Fibroblast of lung (primary cell): Measurements from ENCODE around the gene MORN1. TPM values are rescaled to one million over a fixed set of nuclear protein-coding genes. Genes with fewer than 3 reads are reported as not detected.

Source experiments
- DNase-seq, 2 donors: peaks; one replicate each; pipeline versions ENCODE4 v3.0.0 to v3.0.0-alpha.2; 2010; ENCODE audit warnings: low read depth in 2 of 2
- H2AFZ ChIP-seq: 2 replicates; pipeline ENCODE4 v1.5.1; 2012; ENCODE audit warnings: low read length, control low read depth, inconsistent platforms
- H3K27ac ChIP-seq: 2 replicates; pipeline ENCODE4 v1.5.1; 2011; ENCODE audit warnings: low read length, control low read depth; ENCODE audit not compliant: insufficient read depth
- H3K27me3 ChIP-seq: 2 replicates; pipeline ENCODE4 v1.5.1; 2011; ENCODE audit warnings: mild to moderate bottlenecking, low read length; ENCODE audit not compliant: control insufficient read depth, insufficient read depth
- H3K36me3 ChIP-seq: 2 replicates; pipeline ENCODE4 v1.5.1; 2011; ENCODE audit warnings: low read length; ENCODE audit not compliant: control insufficient read depth, insufficient read depth
- H3K4me1 ChIP-seq: 2 replicates; pipeline ENCODE4 v1.5.1; 2011; ENCODE audit warnings: low read length; ENCODE audit not compliant: control insufficient read depth, insufficient read depth; ENCODE audit errors: extremely low read depth
- H3K4me2 ChIP-seq: 2 replicates; pipeline ENCODE4 v1.5.1; 2011; ENCODE audit warnings: low read length, control low read depth; ENCODE audit not compliant: insufficient read depth; ENCODE audit errors: extremely low read depth
- H3K4me3 ChIP-seq, 4 experiments: fragments of 200-600 bp in 1 of 4; sonication (generic) in 1 of 4; replicated peaks in 1 of 4; 2 replicates each; pipeline ENCODE4 v1.5.1; 2011 to 2016; ENCODE audit warnings: low read length in 4 of 4, low read depth in 3 of 4, mild to moderate bottlenecking in 3 of 4, control low read depth in 2 of 4, inconsistent platforms in 1 of 4, mixed read lengths in 1 of 4; ENCODE audit not compliant: insufficient read depth in 1 of 4; ENCODE audit errors: control extremely low read depth in 1 of 4
- H3K79me2 ChIP-seq: 2 replicates; pipeline ENCODE4 v1.5.1; 2012; ENCODE audit warnings: mild to moderate bottlenecking, low read length, inconsistent platforms; ENCODE audit not compliant: control insufficient read depth, insufficient read depth
- H3K9ac ChIP-seq: 2 replicates; pipeline ENCODE4 v1.5.1; 2011; ENCODE audit warnings: mild to moderate bottlenecking, low read length, control low read depth; ENCODE audit not compliant: insufficient read depth
- H3K9me3 ChIP-seq: 2 replicates; pipeline ENCODE4 v1.5.1; 2012; ENCODE audit warnings: low read depth, low read length; ENCODE audit not compliant: control insufficient read depth, insufficient read depth
- H4K20me1 ChIP-seq: 2 replicates; pipeline ENCODE4 v1.5.1; 2011; ENCODE audit warnings: low read length; ENCODE audit not compliant: control insufficient read depth, insufficient read depth; ENCODE audit errors: extremely low read depth
- CTCF ChIP-seq, 2 donors: IDR thresholded peaks in 1 of 2; conservative IDR thresholded peaks in 1 of 2; 1 replicate in 1 of 2; 2 replicates in 1 of 2; pipeline ENCODE4 v1.5.1; 2011 to 2012; ENCODE audit warnings: low read length in 2 of 2, control low read depth in 1 of 2, inconsistent platforms in 1 of 2, low read depth in 1 of 2, mild to moderate bottlenecking in 1 of 2
- EZH2 ChIP-seq: IDR thresholded peaks from 2 replicates; pipeline ENCODE4 v1.5.1; 2012; ENCODE audit warnings: low read length, control low read depth, mild to moderate bottlenecking; ENCODE audit errors: missing control alignments
- polyA plus RNA-seq, 2 donors: library from polyadenylated mRNA; depleted of rRNA in 1 of 2; stranded (reverse) in 1 of 2; unstranded in 1 of 2; fragments of >200 nt; gene quantifications; 2 replicates each; pipeline ENCODE4 v1.2.1, GENCODE V29; 2011 to 2012; ENCODE audit warnings: missing spikeins in 1 of 2
- total RNA-seq: library from RNA; depleted of rRNA; stranded (reverse); fragments of >200 nt; gene quantifications from 2 replicates; pipeline ENCODE4 v1.2.1, GENCODE V29; 2014

Gene MORN1
- total and polyA plus RNA-seq, 2 donors (not counting 1 experiment from before 2014, with no cell fraction given): 3.5 to 10.6 TPM

DNA sequence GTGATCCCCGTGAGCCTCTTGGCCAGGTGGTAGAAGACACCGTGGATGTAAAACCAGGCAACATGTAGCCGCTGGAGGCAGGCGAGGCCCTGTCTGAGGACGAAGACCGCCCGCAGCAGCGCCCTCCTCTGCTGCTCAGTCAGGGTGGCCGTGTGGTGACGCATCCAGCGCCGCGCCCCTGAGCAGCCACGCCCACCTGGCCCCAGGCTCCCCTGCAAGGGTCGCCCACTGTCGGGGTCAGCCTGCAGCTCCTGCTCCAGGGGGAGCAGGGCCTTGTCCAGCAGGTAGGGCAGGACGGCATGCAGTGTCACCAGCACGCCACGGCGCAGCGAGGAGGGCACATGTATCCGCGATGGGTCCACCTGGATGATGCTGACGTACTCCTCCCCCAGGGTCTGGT, 17.1 kb upstream of the MORN1 start:
- no peak overlapping the region for H2AFZ ChIP-seq
- no peak for DNase-seq
- H3K4me1 ChIP-seq: peaks cover 6% of the 10 kb centered on the region
- H3K9ac ChIP-seq: no peak overlapping the region
- no peaks in the 10 kb centered on the region for H4K20me1 ChIP-seq
- H3K4me2 ChIP-seq: no peak overlapping the region
- H3K9me3 ChIP-seq: no peaks in the 10 kb centered on the region
- H3K27ac ChIP-seq: no peak overlapping the region
- peaks cover 31% of the 10 kb centered on the region for H3K36me3 ChIP-seq
- no peak overlapping the region for H3K4me3 ChIP-seq
- H3K79me2 ChIP-seq: peaks cover 5% of the 10 kb centered on the region
- no peaks in the 10 kb centered on the region for H3K27me3 ChIP-seq
- TF ChIP-seq EZH2: no peak
- TF ChIP-seq CTCF (conservative IDR thresholded peaks at IDR 0.05 in 1 of 2, IDR thresholded peaks at IDR 0.05 in 1 of 2; ENCODE audit: low read depth in 1 of 2, low read length in 2 of 2): no peak

DNA sequence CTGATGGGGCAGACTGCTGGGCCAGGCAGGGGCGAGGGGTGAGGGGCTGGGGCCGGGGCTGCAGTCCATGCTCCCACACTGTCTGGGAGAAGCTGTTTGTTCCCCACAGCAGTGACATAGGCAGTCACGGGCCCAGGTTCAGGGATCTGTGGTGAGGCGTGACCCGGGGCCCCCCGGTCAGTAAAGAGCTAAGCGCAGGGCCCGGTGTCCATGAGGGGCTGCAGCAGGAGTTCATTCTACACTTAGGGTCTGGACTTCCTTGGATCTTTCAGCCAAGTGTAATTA, 16.6 kb upstream of the MORN1 start:
- no peak overlapping the region for H3K9ac ChIP-seq
- H3K27me3 ChIP-seq: no peaks in the 10 kb centered on the region
- TF ChIP-seq EZH2 (no peak), CTCF (conservative IDR thresholded peaks at IDR 0.05 in 1 of 2, IDR thresholded peaks at IDR 0.05 in 1 of 2; ENCODE audit: low read depth in 1 of 2, low read length in 2 of 2) (no peak)
- H3K36me3 ChIP-seq: peaks cover 35% of the 10 kb centered on the region
- no peaks in the 10 kb centered on the region for H4K20me1 ChIP-seq
- no peaks in the 10 kb centered on the region for H3K9me3 ChIP-seq
- H3K4me3 ChIP-seq: no peak overlapping the region
- no peak overlapping the region for H3K27ac ChIP-seq
- H2AFZ ChIP-seq: no peak overlapping the region
- H3K4me1 ChIP-seq: peaks cover 3% of the 10 kb centered on the region
- H3K4me2 ChIP-seq: no peak overlapping the region
- H3K79me2 ChIP-seq: peaks cover 5% of the 10 kb centered on the region
- DNase-seq: no peak

DNA sequence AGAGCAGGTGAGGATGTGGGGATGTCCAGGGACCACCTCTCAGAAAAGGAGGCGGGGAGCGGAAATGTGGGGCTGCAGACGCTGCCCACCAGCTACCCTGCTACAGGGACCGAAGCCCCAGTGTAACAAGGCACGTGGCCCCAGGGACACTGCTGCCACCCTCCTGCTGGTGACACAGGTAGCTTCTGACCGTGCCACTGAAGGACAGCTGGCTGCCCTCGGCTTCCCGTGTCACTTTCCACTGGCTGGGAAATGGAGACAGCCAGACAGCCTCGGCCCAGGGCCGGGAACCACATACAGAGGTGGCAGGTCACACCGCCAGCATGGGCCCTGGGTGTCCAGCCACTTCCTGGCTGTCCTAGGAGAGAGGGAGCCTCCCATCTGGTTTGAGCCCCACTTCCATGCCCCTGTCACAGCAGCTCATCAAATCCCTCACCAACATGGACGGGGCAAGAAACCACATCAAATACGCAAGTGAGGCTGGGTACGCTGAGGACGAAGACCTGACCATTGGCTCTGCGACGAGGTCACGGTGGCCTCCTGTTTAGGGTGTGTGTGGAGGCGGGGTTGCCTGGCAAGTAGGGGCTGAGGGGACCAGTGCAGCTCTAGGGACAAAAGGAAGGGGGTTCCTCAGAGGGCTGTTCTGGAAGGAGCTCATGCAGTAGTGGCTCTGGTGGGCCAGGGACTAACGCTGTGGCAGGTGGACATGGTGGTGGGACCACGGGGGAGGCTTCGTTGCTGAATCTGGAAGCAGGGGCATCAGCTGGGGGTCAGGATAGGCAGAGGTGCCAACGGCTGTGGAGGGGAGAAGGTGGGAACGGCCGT, 16.0 kb upstream of the MORN1 start:
- Histone ChIP-seq H3K4me2 (no peak overlapping the region), H2AFZ (no peak overlapping the region), H4K20me1 (no peaks in the 10 kb centered on the region), H3K27me3 (no peaks in the 10 kb centered on the region), H3K9ac (no peak overlapping the region), H3K27ac (no peak overlapping the region), H3K4me3 (no peak overlapping the region), H3K4me1 (peaks cover 3% of the 10 kb centered on the region), H3K79me2 (peaks cover 8% of the 10 kb centered on the region), H3K36me3 (peaks cover 40% of the 10 kb centered on the region), H3K9me3 (no peaks in the 10 kb centered on the region)
- no peak for DNase-seq
- TF ChIP-seq EZH2 (no peak), CTCF (conservative IDR thresholded peaks at IDR 0.05 in 1 of 2, IDR thresholded peaks at IDR 0.05 in 1 of 2; ENCODE audit: low read depth in 1 of 2, low read length in 2 of 2) (no peak)
